GM13977 (cell line): ENCODE results near the gene SPATA12.

ENCODE experiments used
- DNase-seq: peaks from one replicate; pipeline ENCODE4 v3.0.0; 2012; ENCODE audit warnings: low spot score
- CTCF ChIP-seq: IDR thresholded peaks from 2 replicates; pipeline ENCODE4 v1.5.1; 2012; ENCODE audit warnings: mild to moderate bottlenecking, control low read depth; ENCODE audit not compliant: insufficient read depth; ENCODE audit errors: extremely low read depth, missing control alignments
- in situ Hi-C: fragments of 300-500 bp; cut with MboI; formaldehyde crosslinking; loops from one replicate; pipeline ENCODE4 v1.12.0; 2022; ENCODE audit warnings: low sequenced_read_pairs, low pct_unique_long_range_greater_than_20kb, mixed read lengths, inconsistent platforms; ENCODE audit not compliant: unreplicated experiment

Gene SPATA12

GRCh38 chr3:57116501-57116900, 56.0 kb downstream of the SPATA12 start:
- in situ Hi-C loops: no loop called here
- TF ChIP-seq CTCF: no peak
- DNase-seq: no peak

- TF ChIP-seq CTCF: no peak
- DNase-seq: no peak
- in situ Hi-C loops: no loop called here
These were observed 57.8 kb downstream of the SPATA12 start for GRCh38 chr3:57118254-57118653.

- TF ChIP-seq CTCF: no peak
- DNase-seq: no peak
- in situ Hi-C loops: no loop called here
These were observed 59.6 kb downstream of the SPATA12 start for GRCh38 chr3:57120040-57120439.

- in situ Hi-C loops: no loop called here
- DNase-seq: no peak
- no peak for TF ChIP-seq CTCF
These were observed 60.1 kb downstream of the SPATA12 start for GRCh38 chr3:57120451-57121174.
